Astrocyte of the spinal cord (primary cell): ENCODE measurements around the gene LMO7.
A peak's percentile ranks its signal among the peaks of the same experiment; 100 is the strongest.

Source experiments
- DNase-seq: peaks from one replicate; pipeline ENCODE4 v3.0.0; 2011; ENCODE audit warnings: low read depth, low spot score
- H3K4me3 ChIP-seq: 2 replicates; pipeline ENCODE4 v1.5.1; 2011; ENCODE audit warnings: low read depth, mild to moderate bottlenecking, low read length, moderate library complexity
- in situ Hi-C: cut with HindIII; loops from 2 replicates; pipeline ENCODE4 v1.10.0; 2017; ENCODE audit warnings: low sequenced_read_pairs
- TF ChIP-seq, protein P1 (sequence below): IDR thresholded peaks from 2 replicates; pipeline ENCODE4 v1.5.1; 2012; ENCODE audit warnings: low read depth, mild to moderate bottlenecking, low read length, inconsistent platforms

LMO7 gene

DNA sequence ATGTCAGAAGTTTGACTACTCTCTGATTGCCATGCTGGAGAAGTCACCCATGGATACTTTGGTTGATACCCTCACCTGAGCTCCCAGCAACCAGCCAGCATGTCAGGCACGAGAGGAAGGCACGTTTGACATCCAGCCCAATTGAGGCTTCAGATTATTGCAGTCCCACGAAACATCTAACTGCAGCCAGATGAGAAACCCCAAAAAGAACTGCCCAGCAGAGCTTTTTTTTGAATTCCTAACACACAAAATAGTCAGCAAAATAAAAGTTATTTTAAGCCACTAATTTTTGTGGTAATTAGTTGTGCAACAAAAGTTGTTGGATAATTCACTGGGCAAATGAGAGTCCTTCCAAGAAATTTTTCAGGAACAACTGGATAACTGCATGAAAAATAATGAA lies 259.0 kb downstream of the LMO7 start:
- DNase-seq, result no peak
- no peak overlapping the region for H3K4me3 ChIP-seq
- in situ Hi-C loops, result no loop called here
- TF ChIP-seq, protein P1, sequence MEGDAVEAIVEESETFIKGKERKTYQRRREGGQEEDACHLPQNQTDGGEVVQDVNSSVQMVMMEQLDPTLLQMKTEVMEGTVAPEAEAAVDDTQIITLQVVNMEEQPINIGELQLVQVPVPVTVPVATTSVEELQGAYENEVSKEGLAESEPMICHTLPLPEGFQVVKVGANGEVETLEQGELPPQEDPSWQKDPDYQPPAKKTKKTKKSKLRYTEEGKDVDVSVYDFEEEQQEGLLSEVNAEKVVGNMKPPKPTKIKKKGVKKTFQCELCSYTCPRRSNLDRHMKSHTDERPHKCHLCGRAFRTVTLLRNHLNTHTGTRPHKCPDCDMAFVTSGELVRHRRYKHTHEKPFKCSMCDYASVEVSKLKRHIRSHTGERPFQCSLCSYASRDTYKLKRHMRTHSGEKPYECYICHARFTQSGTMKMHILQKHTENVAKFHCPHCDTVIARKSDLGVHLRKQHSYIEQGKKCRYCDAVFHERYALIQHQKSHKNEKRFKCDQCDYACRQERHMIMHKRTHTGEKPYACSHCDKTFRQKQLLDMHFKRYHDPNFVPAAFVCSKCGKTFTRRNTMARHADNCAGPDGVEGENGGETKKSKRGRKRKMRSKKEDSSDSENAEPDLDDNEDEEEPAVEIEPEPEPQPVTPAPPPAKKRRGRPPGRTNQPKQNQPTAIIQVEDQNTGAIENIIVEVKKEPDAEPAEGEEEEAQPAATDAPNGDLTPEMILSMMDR, result no peak

DNA sequence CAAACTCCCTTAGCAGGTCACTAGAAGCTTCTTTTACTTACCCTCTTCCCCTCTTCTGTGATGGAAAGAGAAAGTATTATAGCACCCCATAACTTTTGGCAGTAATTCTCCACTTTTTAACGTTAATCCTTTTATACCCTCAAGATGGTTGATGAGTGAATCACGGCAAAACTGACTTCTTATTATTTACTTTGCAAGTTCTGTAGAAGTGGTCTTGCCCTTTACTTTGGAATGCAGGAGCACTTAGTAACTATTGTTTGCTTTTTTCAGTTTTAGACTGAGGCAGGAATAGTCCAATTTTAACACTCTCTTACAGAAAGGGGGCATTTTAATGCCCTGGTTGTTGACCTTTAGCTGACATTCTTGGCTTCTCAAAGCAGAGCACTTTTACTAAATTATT lies 260.1 kb downstream of the LMO7 start:
- in situ Hi-C loops, result no loop called here
- no peak overlapping the region for H3K4me3 ChIP-seq
- peak; percentile 8 for DNase-seq
- TF ChIP-seq, protein P1, result no peak

DNA sequence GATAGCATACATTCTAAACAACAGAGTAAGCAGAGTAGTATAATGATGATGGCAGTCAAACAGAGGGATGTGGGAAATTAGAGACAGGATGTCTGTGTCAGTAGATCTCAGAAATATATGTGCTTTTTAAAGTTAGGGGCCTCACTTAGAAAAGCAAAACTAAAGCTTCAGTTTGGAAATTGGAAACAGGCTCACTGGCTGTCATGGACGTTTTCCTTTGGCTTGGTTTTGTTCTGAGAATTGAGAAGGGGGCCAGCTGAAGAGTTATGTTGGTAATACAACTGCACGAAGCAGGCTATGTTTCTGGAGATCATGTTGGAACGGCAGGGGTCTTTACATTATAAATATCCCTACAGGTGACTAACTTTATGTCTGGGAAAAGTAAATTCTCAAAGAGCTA lies 261.3 kb downstream of the LMO7 start:
- TF ChIP-seq, protein P1, result no peak
- in situ Hi-C loops, result no loop called here

DNA sequence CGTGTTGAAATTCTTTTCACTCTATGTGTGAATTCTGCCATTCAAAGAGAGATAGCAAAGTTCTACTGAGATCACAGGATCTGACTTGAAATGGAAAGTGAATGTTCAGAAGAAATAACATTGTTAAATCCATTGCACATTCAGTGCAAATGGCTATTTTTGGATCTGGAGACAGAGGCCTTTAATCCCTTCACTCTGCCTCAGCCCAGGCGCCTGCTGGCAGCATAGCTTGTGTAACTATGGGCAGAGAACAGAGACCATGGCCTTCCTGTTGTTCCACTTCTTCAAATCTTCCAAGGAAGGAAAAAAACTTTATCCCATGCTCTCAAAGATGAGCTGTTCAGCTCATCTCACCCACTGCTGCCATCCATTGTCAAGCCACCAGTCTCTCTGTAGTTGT lies 265.4 kb downstream of the LMO7 start:
- no peak for DNase-seq
- in situ Hi-C loops, result no loop called here
- TF ChIP-seq, protein P1, result no peak
- no peak overlapping the region for H3K4me3 ChIP-seq

More for the DNA sequence above, 261.3 kb downstream of the LMO7 start:
- no peak overlapping the region for H3K4me3 ChIP-seq
- DNase-seq, result no peak

DNA sequence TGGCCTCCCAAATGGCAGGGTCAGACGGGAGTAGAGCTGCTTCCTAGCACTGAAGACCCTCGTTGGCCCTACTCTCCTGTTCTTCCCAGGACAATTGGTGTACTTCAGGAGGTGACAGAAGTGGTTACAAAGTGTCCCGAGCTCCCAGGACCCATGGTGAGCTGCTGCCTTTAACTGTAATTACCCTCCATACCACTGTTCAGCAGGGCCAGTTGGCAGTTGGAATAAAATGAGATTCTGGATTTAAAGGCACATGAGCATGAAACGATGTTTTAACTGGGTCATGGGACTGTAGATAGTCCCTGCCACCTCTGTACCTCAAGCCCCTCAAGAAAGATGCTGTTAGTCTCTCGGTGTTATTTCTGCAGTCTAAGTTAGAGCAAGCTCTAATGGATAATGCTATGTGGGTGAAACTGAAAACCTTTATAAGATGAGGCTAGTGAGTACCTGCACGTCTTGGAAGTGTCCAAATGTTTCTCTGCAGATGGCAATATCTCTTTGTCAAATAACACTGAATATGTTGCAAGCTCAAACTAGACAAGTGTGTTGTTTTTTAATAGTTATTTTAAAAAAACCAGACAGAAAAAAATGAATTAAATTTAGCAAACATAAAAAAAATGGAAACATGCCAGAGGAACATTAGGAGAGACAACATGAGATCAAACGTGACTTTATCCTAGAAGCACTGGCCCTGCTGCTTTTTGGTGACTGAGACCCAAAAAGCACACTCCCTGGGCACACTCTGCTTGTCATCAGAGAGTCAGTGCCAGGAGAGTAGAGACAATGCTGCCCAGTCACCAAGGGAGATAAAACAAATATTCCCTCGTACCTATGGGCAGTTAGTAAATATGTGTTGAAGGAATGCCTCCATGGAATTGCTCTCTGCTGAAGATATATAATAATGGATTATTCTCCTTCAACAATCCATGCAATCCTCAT lies 266.3 kb downstream of the LMO7 start:
- TF ChIP-seq, protein P1, result no peak
- in situ Hi-C loops, result no loop called here

DNA sequence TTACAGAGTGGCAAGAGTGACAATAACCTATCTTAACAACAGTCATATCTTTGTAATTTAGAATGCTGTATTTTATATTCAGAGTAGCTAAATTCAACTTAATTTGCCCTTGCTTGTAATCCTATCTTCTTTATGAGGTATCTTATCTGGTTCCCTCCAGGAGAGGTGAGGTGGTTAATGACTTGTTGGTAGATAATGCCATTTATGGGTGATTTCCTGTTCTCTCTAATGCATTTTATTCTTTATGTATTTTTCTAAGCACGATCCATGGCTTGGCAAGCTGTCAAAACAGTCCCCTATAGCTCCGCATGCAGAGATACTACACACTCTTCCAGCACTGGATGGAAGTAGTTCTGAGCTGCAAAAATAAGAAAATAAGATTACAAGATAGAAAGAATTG lies 267.9 kb downstream of the LMO7 start:
- no peak overlapping the region for H3K4me3 ChIP-seq
- TF ChIP-seq, protein P1, result no peak
- no peak for DNase-seq
- in situ Hi-C loops, result no loop called here

More for the DNA sequence above, 266.3 kb downstream of the LMO7 start:
- H3K4me3 ChIP-seq, result no peak overlapping the region
- no peak for DNase-seq
